DOHH2 (cell line): ENCODE results near the gene PRSS8.

Source experiments
- CTCF ChIP-seq: fragments of 200-600 bp; sonication (generic); IDR thresholded peaks from one replicate; pipeline ENCODE4 v1.5.1; 2014; ENCODE audit warnings: antibody characterized with exemption, mild to moderate bottlenecking, low read depth, low read length; ENCODE audit not compliant: poor library complexity, severe bottlenecking
- EZH2phosphoT487 ChIP-seq: fragments of 200-600 bp; sonication (generic); IDR thresholded peaks from 2 replicates; pipeline ENCODE4 v1.6.1; 2017; ENCODE audit warnings: borderline replicate concordance, mild to moderate bottlenecking, antibody characterized with exemption, low read length, moderate library complexity, mixed read lengths

- no peak for TF ChIP-seq CTCF
- TF ChIP-seq EZH2phosphoT487 = no peak
These were observed 748 bp upstream of the PRSS8 start for GRCh38 chr16:31136287-31136662.
